Brain pericyte (primary cell): Measurements from ENCODE around the gene PHF12.

ENCODE experiments used
- DNase-seq: peaks from one replicate; pipeline ENCODE4 v3.0.0-alpha.2; 2012; ENCODE audit warnings: low read depth, low spot score

PHF12 gene

DNA sequence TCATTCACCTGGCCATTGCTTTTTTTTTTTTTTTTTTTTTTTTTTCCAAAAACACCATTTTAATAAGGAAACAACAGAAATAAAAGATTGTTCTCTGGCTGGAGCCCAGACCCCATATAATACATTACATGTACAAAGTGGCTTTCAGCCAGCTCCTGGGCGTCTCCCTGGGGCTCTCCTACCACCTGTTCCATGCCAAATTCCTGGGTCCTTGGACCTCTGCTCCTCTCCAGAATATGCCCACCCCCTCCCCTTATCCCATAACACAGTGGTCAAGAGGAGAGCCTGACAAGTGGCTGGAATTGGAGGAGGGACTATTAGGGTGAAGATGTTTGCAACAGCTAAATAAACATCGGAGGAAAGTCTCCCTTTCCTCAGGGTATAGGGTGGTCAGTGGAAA, 3.6 kb upstream of the PHF12 start:
- no peak for DNase-seq

DNA sequence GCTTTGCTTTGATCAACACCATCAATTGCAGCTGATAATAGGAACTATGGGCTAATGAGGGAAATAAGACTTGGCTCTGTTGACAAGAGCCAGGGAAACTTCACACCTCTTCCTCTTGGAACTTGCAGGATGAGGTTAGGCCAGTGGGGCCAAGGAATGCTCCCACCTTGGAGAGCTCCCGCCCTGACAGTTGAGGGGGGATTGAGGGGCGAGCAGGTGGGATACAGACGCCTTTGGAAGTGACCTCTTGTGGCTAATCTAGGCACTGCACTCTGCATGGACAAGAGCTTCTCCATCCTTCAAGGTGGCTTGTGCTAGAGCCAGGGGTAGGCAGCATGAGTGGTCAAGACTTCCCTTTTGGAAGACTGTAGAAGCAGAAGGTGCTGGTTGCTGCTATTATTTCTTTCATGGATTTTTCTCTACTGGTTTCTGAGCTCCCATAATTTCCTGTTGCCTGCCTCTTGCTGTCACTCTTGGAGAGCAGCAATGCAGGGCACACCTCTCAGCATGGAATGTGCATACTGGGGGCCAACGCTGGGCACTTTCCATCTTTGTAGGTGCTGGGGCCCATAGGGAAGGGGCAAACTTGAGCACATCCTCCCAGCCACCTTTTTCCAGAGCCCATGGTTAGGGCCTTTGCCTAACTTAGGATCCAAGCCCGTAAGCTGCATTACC, 2.3 kb upstream of the PHF12 start:
- DNase-seq: no peak

DNA sequence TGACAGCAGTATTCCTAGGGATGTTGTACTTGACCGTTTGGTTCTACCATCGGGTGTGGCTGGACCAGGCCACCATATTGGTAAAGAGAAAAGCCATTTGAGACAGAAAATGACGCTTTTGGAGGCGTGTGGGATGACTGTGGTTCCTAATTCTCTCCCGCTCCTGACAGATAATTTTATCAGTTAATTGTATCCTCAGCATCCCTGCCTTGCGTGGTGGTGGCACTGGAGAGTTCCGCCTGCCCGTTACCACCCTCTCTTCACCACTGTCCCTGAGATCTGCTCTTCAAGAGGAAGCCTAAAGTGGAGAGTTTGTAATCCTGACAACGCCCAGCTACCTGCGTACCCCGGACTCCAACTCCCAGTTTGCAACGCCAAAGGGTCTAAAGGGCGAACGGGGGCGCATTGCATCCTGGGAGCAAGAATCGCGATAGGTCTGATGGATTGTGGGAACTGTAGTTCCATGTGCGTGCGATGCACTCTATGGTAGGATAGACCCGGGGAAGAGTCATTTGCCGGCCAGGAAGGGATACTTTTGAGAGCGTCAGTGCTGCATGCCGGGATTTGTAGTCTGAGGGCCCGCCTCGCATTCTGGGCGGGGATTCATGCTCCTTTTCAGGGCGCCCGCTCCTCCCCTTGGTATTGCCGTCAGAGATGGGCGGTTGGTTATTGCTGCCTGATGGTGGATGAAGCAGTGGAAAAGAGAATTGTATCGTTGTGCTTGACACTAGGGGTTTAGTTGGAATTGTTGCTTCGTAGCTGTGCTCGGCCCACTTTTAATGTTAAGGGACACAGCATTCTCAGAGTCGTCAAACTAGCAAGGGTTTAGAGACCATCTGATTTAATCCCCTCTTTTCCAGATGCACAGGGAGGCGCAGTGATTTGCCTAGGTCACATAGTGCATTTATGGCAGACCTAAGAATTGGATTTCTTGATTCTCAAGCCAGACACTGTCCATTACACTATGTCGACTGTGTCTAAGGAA, 965 bp upstream of the PHF12 start:
- peak; percentile 99 for DNase-seq

DNA sequence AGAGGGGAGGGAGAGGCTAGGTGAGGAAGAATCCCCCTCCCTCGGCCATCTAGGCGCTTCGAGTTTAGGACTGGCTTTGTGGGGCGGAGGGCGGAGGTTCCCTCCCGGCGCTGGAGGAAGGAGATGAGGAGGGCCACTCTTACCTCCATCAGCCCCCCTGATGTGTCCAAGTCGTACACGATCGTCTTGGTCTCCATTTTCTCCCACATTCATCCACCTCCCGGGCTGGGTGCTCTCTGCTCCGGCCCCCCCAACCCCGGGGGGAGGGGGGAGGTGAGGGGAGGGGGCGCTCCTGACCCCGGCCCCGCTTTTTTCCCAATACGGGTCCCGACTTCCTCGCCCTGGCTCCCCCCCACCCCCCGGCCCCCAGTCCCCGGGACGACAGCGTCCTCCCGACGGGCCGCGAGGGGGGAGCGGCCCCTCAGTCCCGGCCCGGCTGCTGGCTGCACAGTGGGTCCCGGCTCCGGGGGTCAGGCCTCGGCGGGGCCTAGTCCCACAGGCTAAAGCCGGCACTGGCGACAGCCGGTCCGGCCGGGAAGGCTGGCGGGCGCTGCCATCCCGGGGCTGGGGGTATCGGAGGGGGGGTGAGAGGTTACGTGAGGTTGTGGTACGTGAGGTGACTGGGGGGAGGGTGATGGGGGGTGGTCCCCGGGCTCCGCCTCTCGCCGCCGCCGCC, 428 bp downstream of the PHF12 start:
- DNase-seq: no peak

DNA sequence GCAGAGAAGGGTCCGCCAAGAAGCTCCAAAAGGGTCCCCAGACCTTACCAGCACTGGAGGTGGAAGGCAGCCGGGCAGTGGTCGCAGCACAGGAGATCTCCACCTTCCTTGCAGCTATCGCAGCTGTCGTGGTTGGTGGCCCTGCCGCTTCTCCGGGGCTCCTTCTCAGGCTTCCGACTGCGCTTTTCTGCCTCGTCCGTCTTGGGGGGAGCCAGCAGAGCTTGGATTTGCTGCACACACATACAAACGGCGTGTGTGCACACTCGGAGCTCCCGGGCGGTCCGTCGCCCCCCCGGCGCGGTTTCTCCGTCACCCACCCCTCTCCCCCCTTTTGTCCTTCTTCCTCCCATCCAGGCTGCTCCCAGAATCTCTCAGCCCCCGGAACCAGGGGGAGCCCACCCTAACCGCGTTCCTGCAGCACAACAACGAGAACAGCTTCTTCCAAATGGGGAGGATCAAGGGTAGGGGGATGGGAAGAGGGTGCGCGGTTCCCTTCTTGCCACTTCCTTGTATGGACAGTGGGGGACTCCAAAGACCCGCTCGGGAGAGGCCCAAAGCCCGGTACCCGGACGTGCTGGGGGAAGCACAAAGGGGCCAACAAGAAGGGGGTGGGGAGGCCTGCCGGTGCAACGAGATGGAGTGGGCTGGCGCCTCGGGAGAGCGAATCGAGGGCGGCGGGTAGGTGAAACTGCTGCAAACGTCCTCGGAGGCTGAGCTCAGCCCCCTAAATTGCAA, 1.1 kb downstream of the PHF12 start:
- DNase-seq: no peak

DNA sequence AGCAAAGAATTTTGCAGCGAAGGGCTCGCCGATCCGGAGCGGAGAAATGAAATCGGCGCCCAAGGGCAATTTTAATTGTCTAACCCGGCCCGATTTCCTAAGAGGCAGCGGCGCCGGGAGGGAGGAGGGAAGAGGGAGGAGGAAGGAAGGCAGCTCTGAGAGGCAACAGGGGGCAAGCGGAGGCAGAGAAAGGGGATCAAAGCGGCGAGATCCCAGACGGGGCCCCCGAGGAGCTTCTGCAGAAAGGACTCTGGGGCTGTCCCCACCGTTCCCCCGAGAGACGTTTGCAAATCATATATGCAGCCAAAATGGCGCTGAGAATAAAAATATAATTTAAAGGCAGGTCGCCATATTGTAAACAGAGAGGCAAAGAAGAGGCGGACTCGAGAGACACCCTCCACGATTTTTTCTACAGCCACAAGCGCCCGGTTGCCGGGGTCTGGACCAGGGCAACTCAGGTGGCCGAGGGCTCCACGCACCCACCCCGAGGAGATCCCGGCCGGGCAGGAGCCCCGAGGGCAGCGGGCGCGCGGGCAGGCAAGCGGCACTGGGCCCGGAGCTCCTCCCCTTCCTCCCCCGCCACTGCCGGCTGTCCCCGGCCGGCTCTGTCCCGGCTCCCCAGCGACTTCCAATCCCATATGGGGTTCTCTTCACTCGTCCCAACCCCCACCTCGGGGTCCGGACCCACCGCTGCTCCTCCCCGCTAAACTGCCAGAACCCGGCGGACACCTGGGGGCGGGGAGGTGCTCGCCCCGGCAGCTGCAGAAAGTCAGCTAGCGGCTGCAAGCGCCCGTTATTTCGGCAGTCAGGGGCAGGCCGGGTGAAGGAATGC, 1.9 kb downstream of the PHF12 start:
- no peak for DNase-seq

DNA sequence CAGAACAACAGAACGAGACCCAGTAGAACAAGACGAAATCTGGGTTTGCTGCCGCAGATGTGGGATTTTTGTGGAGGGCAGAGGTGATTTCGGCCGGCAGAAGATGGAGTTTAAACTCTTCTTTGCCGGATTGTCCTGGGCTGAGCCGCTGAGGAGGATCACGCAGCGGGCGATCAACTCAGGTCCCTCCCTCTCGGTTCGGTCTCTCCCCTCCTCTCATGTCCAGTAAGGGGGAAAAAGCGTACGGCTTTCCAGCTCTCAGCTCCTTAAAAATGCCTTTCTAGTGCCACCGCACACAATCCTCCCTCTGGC, 2.5 kb downstream of the PHF12 start:
- no peak for DNase-seq

DNA sequence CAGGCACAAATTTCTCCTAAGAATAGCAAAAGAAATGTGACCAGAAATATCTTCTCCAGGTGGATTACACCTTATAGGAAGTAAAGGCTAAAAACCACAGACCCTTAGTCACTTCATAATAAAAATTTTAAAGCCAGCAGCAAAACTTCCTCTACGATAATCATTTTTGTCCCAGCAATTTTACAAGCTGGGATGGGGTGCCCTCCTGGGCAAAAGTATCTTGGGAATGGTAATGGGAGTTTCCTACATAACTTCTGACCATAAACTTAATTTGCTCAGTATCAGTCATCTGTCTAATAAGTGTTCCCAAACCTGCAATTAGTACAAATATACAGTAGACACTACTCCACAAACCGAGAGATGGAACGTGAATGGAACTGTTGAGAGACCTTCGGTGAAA, 3.0 kb downstream of the PHF12 start:
- no peak for DNase-seq

DNA sequence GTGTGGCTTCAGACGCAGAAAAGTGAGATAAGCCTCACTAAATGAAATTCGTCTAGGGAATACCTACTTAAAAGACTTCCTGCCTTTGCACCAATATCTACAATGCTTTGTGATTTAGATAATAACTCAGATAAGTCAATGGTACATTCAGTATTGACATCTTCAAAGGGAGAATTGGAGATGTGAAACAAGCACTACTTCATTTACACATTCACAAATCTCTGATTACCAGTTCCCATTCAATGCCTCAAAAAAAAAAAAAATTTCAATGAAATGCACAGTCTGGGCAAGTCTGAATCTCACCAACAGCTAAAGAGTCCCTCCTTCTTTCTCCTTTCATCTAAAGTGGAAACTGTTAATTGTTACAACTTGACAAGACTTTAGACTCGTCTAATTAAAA, 3.7 kb downstream of the PHF12 start:
- no peak for DNase-seq

DNA sequence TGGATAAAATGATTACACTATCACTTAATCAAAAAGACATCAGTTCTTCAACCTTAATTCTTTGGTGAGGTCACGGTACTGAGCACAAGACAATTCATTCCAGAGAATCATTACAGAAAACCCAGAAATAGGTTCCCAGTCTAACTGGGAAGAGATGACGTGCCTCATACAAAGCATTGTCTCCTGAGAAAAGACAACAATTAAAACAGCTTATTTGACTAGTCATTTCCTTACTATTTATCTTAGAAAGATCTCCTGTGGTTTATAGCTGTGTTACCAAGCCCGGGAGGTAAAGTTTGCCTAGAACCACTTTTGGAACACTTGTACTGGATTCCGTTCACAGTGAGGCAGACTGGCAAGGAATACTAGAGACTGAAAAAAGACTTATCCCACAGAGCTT, 5.1 kb downstream of the PHF12 start:
- DNase-seq: peak; percentile 80

DNA sequence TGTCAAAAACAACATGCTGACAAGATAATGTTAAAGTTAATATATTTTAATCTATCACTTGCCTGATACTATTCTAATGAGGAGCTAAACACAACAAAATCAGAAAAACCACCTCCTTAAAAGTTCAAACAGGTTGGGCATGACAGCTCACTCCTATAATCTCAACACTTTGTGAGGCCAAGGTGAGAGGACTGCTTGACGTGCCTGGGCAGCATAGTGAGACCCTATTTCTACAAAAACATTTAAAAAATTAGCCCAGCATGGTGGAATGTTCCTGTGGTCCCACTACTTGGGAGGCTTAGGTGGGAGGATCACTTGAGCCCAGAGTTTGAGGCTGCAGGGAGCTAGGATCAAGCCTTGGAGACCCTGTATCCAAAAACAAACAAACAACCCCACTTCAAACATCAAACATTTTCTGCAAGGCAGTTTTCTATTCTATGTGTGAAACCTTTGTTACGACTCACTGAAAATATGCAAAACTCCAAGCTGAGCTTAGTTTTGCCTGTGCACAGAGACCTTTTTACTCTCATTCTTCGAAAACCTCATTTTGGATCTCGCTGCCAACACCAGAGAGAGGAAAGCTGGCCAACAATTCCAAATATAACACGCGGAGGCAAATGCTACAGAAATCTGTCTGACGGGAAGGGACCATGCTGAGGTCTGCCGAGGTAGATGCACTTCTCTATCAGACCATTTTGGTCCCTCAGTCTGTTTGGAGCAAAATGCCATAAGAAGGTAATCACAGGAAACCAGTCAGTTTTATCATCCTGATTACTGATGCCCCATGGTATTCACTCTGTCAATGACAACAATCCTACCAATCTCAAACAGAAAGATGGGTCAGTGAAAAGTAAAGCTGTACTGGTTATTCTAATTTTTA, 6.2 kb downstream of the PHF12 start:
- DNase-seq: no peak

DNA sequence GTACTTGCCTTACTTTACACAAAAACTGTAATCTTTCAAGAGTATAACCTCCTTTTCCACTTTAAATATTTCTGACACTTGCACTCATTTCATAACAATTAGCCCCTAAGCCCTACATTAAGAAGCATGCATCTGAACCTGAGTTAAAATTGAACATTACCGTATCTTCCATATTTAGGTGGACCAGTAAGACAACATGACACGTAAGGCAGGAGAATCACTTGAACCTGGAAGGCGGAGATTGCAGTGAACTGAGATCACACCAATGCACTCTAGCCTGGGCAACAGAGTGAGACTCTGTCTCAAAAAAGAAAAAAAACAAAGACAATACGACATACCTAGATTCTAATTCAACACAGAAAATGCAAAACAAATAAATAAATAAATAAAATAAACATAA, 7.0 kb downstream of the PHF12 start:
- no peak for DNase-seq

DNA sequence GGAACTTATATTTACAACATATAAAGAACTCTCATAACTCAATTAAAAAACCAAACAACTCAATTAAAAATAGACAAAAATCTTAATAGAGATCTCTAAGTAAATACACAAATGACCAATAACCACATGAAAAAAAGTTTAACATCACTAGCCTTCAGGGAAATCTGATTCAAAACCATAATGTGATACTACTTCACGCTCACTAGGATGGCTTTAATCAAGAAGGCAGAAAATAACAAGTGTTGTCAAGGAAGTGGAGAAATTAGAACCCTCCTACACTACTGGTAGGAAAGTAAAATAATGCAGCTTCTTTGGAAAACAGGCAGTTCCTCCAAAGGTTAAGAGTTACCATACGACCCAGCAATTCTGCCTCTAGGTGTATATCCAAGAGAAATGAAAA, 8.4 kb downstream of the PHF12 start:
- no peak for DNase-seq

DNA sequence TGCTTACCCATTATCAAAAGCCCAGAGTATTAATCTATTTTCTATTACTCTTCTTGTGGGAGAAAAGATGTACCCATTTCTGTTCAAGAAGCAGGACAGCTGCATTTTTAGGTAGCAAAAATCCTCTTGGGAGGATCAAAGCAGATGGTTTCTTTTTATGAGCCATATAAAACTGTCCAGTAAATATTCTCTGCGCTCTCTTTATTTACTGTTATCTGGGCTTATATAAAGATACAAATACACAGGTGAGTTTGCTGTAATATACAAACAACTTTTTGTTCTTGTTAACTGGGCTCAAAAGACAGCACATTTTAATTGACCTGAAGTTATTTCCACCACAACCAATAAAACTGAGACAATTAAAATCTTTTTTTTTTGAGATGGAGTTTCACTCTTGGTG, 10.1 kb downstream of the PHF12 start:
- no peak for DNase-seq

DNA sequence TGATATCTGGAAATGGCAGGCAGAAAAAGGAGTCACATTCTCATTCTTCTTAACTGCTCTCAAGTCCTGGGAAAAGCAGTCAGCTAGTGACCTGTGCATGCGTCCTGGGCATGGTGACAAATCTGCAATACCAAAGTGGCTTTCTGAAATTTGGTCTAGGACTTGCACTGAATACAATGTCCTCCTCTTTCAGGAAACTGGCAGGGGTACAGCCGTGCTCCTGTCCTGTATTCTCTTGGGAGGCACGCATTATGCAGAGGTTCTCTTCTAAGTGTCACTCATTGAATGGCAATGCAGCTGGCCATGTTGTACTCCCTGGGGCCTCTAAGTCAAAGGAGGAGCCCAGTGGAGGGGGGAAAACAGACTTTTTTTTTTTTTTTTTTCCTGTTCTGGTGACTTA, 10.6 kb downstream of the PHF12 start:
- DNase-seq: no peak

DNA sequence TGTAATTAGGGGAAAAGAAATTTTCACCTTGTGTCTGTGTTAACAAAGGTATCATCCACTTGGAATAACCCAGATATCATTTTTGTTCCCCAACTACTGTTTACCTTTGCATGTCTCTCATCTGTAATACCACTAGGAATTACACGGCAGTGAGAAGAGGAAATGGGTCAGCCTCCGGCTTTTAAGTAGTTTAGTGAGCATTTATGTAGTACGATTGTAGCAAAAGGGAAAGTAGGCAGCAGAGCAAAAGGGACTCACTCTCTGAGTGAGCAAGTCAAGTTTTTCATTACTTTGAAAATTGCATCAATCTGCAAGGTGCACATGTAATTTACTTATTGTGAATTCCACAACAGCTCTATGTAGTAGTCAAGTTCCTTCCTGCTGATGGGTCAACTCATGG, 11.2 kb downstream of the PHF12 start:
- no peak for DNase-seq

DNA sequence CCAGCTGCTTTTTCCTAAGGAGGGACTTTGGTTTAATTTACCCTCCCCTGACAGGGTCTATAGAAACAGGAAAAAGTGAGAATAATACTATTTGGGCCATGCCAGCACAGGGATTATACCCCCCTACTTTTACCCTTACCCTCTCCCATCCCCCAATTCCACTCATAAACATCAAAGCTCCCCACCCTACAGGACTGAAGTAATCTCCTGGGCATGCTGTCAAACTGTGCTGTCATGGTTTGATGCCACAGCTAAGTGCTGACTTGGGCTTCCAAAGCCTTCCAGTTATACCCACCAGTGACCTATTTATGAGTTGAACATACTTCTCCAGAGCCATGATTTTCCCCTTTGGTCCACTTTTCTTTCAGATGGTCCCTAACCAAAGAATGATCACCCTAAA, 12.8 kb downstream of the PHF12 start:
- no peak for DNase-seq

DNA sequence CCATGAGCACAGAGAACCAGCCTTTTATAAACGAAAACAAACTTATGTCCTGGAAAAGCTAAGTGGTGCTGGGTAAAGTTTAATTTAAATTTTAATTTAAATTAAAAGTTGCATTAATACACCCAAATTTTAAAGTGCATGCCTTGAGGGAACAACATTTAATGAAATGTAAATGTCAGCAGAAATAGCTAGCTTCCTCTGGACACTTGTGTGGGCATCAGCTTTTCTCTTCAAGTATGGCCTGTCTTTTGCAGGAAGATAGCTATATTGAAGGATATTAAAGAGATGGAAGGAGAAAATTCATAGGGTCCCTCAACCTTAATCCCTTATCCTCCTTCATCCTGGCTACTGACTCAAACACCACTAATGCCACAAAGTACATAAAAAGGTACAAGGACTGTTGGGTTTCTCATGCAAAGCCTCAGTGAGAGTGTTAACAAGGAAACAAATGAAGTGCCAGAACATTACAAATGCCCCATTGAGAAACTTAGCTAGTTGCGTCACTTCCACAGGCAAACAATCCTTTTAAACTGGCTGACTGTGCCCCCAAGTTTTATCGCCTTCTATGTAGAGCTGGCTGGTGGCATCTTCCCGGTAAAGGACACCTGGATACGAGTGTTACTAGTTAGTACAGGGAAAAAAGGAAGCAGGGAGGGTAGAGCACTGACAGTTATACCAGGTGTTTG, 14.1 kb downstream of the PHF12 start:
- no peak for DNase-seq

DNA sequence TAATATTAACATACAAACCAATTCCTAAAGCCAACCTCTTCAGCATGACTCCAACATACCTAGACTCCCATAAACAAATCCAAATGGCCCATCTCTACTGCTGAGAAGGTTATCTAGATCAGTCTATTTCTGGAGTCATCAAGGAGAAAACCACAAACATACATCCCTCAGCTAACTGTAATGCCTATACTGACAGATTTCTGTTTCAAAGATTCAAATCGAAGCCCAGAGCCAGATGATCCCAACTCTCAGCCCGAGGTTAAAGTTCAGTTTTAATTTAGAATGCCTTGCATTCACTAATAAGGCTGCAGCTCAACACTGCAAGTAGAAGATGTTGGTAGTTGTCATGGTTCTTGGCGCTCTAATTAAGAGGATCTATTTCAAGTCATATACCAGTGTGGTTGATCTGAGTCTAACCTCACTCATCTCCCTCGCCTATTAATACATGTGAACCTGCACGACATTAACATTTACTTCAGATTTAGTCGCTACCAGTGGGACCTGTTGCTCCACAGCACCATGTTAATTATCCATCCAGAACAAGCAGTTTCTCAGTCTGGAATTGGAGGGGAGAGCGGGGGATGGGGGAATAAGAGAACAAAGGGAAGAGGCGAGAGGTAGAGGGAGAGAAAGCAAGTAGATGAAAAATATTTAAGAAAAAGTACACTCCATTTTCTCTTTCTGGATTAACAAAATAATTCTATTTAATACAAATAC, 15.4 kb downstream of the PHF12 start:
- no peak for DNase-seq
